Lung (tissue), 12 donors: ENCODE measurements around the gene WDFY1. TPM values are rescaled to one million over a fixed set of nuclear protein-coding genes. Genes with fewer than 3 reads are reported as not detected.

ENCODE experiments used
- ATAC-seq: fragments of 200-7000 bp; cut with Tn5 transposase; one replicate; pipeline ENCODE4 v1.9.1; 2020; ENCODE audit warnings: moderate number of reproducible peaks; ENCODE audit not compliant: insufficient read depth, low FRiP score
- DNase-seq, 3 donors: peaks; one replicate each; pipeline ENCODE4 v3.0.0-alpha.2; 2013 to 2017
- H3K27ac ChIP-seq, 2 donors: one replicate each; pipeline ENCODE4 v1.5.1; 2013; ENCODE audit warnings: mild to moderate bottlenecking in 2 of 2, moderate library complexity in 2 of 2, control low read depth in 1 of 2, inconsistent platforms in 1 of 2, low read depth in 1 of 2, low read length in 1 of 2
- H3K27me3 ChIP-seq, 3 donors: one replicate each; pipeline ENCODE4 v1.5.1; 2013; ENCODE audit warnings: low read length in 2 of 3; ENCODE audit not compliant: control insufficient read depth in 3 of 3, insufficient read depth in 3 of 3
- H3K36me3 ChIP-seq, 4 donors: one replicate each; pipeline ENCODE4 v1.5.1; 2013; ENCODE audit warnings: low read length in 4 of 4, mild to moderate bottlenecking in 1 of 4, moderate library complexity in 1 of 4; ENCODE audit not compliant: control insufficient read depth in 4 of 4, insufficient read depth in 4 of 4
- H3K4me1 ChIP-seq, 5 donors: one replicate each; pipeline ENCODE4 v1.5.1; 2013; ENCODE audit warnings: low read length in 5 of 5, mild to moderate bottlenecking in 2 of 5, moderate library complexity in 1 of 5; ENCODE audit not compliant: control insufficient read depth in 5 of 5, insufficient read depth in 5 of 5
- H3K4me3 ChIP-seq: one replicate; pipeline ENCODE4 v1.5.1; 2013; ENCODE audit warnings: mild to moderate bottlenecking, control low read depth, moderate library complexity
- H3K9ac ChIP-seq, 2 donors: one replicate each; pipeline ENCODE4 v1.5.1; 2013; ENCODE audit warnings: low read length in 2 of 2, control low read depth in 1 of 2; ENCODE audit not compliant: insufficient read depth in 1 of 2
- H3K9me3 ChIP-seq, 4 donors: one replicate each; pipeline ENCODE4 v1.5.1; 2013; ENCODE audit warnings: low read length in 3 of 4, mild to moderate bottlenecking in 1 of 4, moderate library complexity in 1 of 4; ENCODE audit not compliant: control insufficient read depth in 4 of 4, insufficient read depth in 3 of 4
- CTCF ChIP-seq: IDR thresholded peaks from 2 replicates; pipeline ENCODE4 v1.5.1; 2012; ENCODE audit warnings: mild to moderate bottlenecking; ENCODE audit errors: control extremely low read depth, extremely low read depth
- WGBS, 2 donors: extraction: QIAGEN DNeasy Blood & Tissue Kit; methylation state at CpG; one replicate each; pipeline ENCODE4 v1.1.7; 2013; 5-methylcytosine and 5-hydroxymethylcytosine counted together
- polyA plus RNA-seq, 2 donors: library from polyadenylated mRNA; stranded (reverse); fragments of 200-250 nt; gene quantifications; one replicate each; pipeline ENCODE4 v1.2.1, GENCODE V29; 2013
- total RNA-seq, 2 donors: library from RNA; depleted of rRNA in 1 of 2; stranded (reverse); fragments of >200 nt in 1 of 2; gene quantifications; one replicate each; pipeline ENCODE4 v1.2.1, GENCODE V29; 2014 to 2021
- donor health status: control.
- donor health status: control.
- donor health status: Bipolar disorder and iron deficiency.
- donor health status: healthy.
- donor health status: DM: yes; HTN: yes; CAD: no.

Gene WDFY1
- total and polyA plus RNA-seq, 4 donors: 14.5 to 90.9 (median 30.8) TPM

- 86 to 88% methylated on average over 3 of the region's 3 CpGs for WGBS, 2 donors
- H3K9me3 ChIP-seq: peaks cover 0 to 2% (median 0%) of the 10 kb centered on the region in 4 donors
- peaks cover 20 to 36% (median 26%) of the 10 kb centered on the region in 4 donors for H3K36me3 ChIP-seq
- H3K27me3 ChIP-seq: no peaks in the 10 kb centered on the region
- H3K4me1 ChIP-seq: no peaks in the 10 kb centered on the region
- TF ChIP-seq CTCF: no peak
- H3K27ac ChIP-seq: no peak overlapping the region
- no peak overlapping the region for H3K4me3 ChIP-seq
- no peak overlapping the region for H3K9ac ChIP-seq
- ATAC-seq (no peak), DNase-seq (no peak)
Observed at GRCh38 chr2:223884399-223884798, 60.7 kb downstream of the WDFY1 start.

GRCh38 chr2:223882715-223883114 is 62.4 kb downstream of the WDFY1 start:
- H3K27me3 ChIP-seq: no peaks in the 10 kb centered on the region
- no peak for ATAC-seq
- WGBS, 2 donors: 97 to 98% methylated on average over 5 of the region's 5 CpGs
- no peaks in the 10 kb centered on the region for H3K9me3 ChIP-seq
- no peak overlapping the region for H3K9ac ChIP-seq
- H3K4me1 ChIP-seq: no peaks in the 10 kb centered on the region
- DNase-seq: no peak
- H3K36me3 ChIP-seq: peaks cover 30 to 45% (median 35%) of the 10 kb centered on the region in 4 donors
- no peak overlapping the region for H3K27ac ChIP-seq
- TF ChIP-seq CTCF: no peak
- no peak overlapping the region for H3K4me3 ChIP-seq

- Histone ChIP-seq H3K27me3 (no peaks in the 10 kb centered on the region), H3K4me3 (no peak overlapping the region), H3K27ac (no peak overlapping the region), H3K4me1 (no peaks in the 10 kb centered on the region), H3K9ac (no peak overlapping the region), H3K9me3 (no peaks in the 10 kb centered on the region), H3K36me3 (peaks cover 30 to 52% (median 39%) of the 10 kb centered on the region in 4 donors)
- ATAC-seq (no peak), DNase-seq (no peak)
- TF ChIP-seq CTCF: no peak
- 81 to 89% methylated on average over 4 of the region's 4 CpGs for WGBS, 2 donors
Observed at GRCh38 chr2:223880796-223881195, 64.3 kb downstream of the WDFY1 start.

- Histone ChIP-seq H3K27me3 (no peaks in the 10 kb centered on the region), H3K4me1 (no peaks in the 10 kb centered on the region), H3K36me3 (peaks cover 28 to 57% (median 40%) of the 10 kb centered on the region in 4 donors), H3K9me3 (peaks cover 0 to 2% (median 0%) of the 10 kb centered on the region in 4 donors), H3K9ac (no peak overlapping the region), H3K4me3 (no peak overlapping the region), H3K27ac (no peak overlapping the region)
- ATAC-seq (no peak), DNase-seq (peak in 2 of 3 donors; percentile 9 to 50)
- TF ChIP-seq CTCF: no peak
- 60 to 77% methylated on average over 6 of the region's 6 CpGs for WGBS, 2 donors
Observed at GRCh38 chr2:223877721-223878410, 67.3 kb downstream of the WDFY1 start.
